GM21367 (cell line): ENCODE data around the gene UCKL1.
"Not testable (repeated sequence)": the region's sequence is repeated elsewhere in the genome, so short reads cannot be mapped to it uniquely, and the experiment has no call there.

Experiments used
- ATAC-seq: cut with Tn5 transposase; IDR thresholded peaks from one replicate; pipeline ENCODE4 v1.9.1; 2021; ENCODE audit not compliant: unreplicated experiment

Gene UCKL1

DNA sequence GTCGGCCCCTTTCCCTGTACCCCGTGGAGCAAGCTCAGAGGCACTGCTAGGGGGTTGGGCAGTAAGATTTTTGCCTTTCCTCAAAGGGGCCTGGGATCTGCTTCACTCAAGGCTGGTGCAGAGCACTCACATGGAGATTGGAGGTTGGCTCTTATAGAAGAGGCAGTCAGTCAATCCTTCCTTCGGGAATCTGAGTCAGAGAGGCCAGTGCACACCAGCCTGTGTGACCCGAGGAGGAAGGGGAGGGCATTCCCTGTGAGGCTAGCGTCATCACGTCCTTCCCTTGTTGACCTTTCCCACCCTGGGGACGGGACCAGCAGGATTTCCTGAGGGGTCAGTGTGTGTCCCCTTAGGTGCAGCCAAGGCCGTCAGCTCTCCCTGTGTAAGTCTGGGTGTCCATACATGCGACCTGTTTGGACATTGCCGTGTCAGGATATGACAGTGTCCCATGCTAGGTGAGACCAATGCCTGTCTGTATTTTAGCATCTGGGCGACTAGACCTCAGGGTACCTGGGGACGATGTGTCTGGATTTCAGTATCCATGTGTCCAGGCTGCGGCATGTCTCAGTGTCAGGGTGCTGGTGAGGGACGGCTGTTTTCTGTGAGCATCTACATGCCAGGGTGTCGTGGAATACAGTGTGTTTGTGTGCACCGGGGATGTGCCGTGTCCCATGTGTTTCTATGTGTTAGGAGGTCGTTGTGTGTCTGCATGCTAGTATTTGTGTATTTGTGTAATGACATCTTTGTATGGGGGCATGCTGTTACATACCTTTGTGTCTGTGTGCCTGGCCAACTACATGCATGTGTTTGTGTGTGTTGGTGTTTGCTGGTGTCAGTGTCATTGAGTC is 16.3 kb upstream of the UCKL1 start:
- ATAC-seq = no peak

- ATAC-seq = not testable (repeated sequence)
Measured at GRCh38 chr20:63971960-63972311, 15.7 kb upstream of the UCKL1 start.

DNA sequence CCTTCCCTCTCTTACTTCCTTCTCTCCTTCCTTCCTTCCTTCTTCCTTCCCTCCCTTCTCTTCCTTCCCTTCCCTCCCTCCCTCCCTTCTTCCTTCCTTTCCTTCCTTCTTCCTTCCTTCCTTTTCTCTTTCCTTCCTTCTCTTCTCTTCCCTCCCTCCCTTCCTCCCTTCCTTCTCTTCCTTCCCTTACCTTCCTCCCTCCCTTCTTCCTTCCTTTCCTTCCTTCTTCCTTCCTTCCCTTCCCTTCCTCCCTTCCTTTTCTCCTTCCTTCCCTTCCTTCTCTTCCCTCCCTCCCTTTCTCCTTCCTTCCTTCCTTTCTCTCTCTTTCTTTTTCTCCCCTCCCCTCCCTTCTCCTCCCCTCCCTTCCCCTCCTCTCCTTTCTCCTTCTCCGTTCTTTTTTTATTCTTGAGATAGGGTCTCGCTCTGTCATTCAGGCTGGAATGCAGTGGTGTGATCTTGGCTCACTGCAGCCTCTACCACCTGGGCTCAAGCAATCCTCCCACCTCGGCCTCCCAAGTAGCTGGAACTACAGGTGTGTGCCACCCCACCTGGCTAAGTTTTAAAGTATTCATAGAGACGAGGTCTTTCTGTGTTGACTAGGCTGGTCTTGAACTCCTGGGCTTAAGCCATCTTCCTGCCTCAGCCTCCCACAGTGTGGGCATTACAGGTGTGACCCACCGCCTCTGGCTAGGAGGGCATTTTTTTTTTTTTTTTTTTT is 14.7 kb upstream of the UCKL1 start:
- no peak for ATAC-seq

GRCh38 chr20:63969838-63970713 is 13.9 kb upstream of the UCKL1 start, which contains the start of gene ZNF512B:
Gene ZNF512B (minus strand): TSS chr20:63969930. CDS start chr20:63967950, 1,980 bp downstream.
- no peak for ATAC-seq

- no peak for ATAC-seq
Measured at GRCh38 chr20:63968928-63969760, 12.9 kb upstream of the UCKL1 start.

GRCh38 chr20:63968136-63968927 is 12.1 kb upstream of the UCKL1 start:
- no peak for ATAC-seq

DNA sequence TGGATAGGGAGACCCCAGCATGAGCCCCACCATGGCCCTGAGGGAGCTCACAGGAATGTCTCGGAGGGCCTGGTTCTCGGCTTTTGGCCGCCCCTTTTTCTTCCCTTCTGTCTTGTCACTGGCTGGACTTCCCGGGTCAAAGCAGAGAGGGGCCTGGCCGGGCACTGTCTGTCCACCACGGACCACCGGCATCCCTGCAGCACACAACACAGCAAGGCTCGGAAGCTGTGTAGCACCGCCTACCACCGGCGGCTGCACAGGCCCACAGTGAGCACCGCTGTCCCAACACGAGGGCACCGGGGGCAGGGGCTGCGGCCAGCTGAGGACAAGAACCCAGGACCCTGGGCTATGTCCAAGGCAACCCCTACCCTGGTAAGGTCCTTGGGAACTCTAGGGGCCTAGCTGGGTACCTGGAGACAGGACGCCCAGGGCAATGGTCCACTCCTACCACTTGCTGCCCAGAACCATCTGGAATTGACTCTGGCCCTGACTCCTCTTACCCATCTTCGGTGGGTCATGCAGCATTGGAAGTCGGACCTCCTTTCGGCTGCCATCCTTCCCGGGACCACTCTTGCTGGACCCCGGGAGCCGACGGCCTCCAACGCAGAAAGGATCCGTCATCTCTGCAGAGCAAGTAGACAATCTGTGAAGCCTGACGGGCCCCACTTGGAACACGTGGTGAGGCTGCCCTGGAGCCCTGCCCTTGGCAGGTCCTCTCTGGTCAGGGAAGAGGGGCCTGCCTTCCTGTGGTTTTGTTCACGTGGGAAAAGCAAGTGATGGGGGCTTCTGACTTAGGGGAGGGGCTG is 11.3 kb upstream of the UCKL1 start:
- ATAC-seq = no peak

DNA sequence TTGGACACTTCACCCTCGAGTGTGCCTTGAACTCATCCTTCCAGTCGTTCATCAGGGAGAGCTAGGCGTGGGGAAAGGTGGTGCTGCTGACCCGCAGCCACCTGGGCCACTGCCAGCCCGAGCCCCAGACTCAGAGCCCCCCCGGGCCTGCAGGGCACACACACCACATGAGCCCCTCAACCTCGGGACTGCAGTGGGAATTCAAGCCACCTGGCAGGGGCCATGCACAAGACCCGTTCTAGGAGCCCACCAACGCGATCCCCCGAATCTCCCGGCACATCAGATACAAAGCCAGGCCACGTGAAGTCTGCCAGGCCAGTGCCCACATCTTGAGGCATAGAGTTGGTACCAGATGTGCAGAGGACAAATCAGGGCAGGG is 10.7 kb upstream of the UCKL1 start:
- ATAC-seq = no peak

DNA sequence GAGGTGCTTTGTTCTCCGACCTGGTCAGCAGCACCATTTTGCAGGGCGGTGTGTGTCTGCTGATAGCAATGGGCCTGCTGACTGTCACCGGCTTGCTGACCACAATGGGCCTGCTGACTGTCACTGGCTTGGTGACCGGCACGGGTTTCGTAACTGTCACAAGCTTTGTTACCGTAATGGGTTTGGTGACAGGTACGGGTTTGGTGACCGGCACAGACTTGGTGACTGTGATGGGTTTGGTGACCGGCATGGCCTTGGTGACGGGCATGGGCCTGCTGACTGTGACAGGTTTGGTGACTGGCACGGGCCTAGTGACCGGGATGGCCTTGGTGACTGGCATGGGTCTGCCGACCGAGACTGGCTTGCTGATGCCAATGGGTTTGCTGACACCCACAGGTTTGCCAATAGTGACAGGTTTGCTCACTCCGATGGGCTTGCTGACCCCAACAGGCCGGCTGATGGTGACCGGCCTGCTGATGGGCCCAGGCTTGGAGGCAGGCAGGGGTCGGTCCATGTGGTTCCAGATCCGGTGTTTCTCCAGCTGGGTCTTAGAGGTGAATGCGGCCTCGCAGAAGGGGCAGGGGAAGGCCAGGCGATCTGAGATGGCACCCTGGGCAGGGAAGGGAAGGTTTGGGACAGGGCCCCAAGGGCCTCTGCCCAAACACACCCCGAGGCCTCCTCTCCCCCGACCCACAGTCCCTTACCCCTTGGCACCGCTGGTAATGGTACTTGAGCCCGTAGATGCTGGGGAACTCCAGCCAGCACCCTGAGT is 10.1 kb upstream of the UCKL1 start:
- no peak for ATAC-seq

DNA sequence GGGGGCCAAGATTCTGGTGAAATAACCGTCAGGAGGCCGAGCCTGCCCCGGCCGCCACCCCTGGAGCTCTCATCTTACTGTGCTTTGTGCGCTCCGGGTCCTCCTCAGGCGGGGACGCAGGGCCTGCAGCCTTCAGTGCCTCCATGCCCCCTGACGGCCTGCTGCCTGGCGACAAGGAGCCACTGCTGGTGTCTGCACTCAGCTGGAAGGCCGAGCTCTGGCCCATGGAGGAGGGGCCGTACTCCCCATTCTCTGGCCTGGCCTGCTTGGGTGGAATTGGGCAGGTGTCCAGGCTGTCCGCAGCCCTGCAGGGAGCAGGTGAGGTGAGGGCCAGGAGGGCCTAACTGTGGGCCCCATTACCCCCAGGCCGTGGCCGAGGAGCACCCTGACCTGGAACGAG is 8.2 kb upstream of the UCKL1 start:
- ATAC-seq = no peak

DNA sequence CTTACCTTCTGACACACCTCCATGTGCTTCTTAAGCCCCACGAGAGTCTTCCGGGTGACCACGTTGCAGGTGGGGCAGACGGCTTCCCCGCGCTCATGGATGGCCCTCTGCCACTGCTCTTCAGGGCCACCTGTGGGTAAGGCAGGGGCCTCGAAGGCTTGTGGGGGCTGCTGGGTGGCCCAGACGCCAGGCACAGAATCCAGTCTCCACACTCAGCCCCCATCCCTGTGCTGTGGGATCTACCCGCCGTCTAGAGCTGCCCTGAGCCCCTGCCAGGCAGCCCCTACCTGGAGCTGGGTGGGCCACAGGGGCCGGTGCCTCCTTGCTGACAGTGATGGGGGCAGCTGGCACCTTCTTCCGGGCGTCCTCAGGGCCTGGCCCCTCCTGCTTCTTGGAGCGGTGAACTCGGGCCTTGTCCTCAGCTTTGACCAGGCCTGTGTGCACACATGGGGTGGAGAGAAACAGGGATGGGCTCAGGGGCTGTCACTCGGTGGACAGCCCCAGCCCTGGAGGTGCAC is 7.6 kb upstream of the UCKL1 start:
- no peak for ATAC-seq

GRCh38 chr20:63963348-63963741 is 7.1 kb upstream of the UCKL1 start:
- ATAC-seq = no peak

DNA sequence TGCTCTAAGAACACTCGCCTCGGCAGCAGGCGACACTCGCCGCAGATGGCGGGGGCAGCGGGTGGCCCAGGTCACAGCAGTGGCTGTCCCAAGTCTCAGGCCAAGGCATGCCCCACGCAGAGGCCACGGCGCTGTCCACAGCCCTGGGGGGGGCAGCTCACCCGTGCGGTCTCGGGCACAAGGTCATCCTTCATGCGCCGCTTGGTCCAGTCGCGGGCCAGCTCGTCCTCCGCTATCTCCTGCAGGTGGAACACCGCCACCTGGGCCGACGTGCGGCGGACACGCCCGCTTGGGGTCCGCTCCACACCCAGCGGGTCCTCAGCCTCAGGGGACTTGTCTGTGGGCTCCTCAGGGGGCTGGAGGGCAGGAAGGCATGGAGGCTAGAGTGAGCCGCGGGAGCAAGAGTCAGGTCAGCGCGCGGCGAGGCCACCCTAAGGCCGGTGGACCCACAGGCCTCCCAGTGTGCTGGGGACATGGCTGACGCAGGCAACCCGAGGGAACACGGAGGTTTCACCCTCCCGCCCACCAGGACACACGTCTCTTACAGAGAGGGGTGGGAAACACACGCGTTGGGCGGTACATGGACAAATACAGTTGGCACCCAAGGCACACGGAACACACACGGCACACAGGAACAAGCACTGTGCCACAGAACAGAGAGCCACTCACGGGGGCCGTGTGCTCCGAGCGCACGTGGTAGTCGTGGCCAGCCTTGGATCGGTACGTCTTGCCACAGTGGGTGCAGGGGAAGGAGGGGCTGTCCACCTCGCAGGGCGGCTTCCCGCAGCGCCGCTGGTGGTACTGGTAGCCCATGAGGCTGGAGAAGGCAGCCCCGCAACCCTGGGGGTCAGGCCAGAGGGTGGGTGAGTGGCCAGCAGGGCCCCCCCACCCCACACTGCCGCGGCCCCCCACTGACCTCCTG is 6.5 kb upstream of the UCKL1 start:
- no peak for ATAC-seq

GRCh38 chr20:63961664-63962425 is 5.6 kb upstream of the UCKL1 start:
- ATAC-seq = no peak

DNA sequence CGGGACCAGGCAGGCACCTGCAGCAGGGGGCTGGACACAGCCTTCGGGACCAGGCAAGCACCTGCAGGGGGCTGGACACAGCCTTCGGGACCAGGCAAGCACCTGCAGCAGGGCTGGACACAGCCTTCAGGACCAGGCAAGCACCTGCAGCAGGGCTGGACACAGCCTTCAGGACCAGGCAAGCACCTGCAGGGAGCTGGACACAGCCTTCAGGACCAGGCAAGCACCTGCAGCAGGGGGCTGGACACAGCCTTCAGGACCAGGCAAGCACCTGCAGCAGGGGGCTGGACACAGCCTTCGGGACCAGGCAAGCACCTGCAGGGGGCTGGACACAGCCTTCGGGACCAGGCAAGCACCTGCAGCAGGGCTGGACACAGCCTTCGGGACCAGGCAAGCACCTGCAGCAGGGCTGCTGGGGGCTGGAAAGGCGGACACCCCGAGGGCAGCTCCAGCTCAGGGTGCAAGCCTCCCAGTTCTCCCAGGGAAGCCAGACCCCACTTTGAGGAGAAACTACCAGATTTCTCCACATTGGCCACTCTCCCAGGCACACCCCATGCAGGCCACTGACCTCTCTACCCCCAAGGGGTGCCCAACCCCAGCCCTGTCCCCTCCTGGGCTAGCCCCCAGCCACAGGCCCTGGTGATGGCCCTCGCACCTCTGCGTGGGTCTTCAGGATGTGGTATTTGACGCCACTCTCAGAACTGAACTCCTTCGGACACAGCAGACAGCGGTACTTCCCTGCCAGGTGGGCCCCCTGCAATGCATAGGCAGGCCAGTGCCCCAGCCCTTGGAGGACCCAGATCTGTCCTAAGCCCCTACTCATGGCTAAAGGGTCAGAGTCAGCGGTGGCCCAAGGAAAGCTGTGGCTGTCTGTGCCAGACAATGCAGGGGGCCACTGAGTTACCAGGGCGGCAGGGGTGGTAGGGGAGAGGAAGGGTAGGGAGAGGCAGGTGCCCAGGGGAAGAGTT is 4.7 kb upstream of the UCKL1 start:
- ATAC-seq = not testable (repeated sequence)
